ENCODE data around the gene NCAPG2. TPM values are rescaled to one million over a fixed set of nuclear protein-coding genes. Genes with fewer than 3 reads are reported as not detected.

The NCAPG2 gene
- total and polyA plus RNA-seq, 2 of the 13 experiments (the other 11 are each of a cell fraction or from before 2014, with no cell fraction given): 15.1 to 30.7 TPM

DNA sequence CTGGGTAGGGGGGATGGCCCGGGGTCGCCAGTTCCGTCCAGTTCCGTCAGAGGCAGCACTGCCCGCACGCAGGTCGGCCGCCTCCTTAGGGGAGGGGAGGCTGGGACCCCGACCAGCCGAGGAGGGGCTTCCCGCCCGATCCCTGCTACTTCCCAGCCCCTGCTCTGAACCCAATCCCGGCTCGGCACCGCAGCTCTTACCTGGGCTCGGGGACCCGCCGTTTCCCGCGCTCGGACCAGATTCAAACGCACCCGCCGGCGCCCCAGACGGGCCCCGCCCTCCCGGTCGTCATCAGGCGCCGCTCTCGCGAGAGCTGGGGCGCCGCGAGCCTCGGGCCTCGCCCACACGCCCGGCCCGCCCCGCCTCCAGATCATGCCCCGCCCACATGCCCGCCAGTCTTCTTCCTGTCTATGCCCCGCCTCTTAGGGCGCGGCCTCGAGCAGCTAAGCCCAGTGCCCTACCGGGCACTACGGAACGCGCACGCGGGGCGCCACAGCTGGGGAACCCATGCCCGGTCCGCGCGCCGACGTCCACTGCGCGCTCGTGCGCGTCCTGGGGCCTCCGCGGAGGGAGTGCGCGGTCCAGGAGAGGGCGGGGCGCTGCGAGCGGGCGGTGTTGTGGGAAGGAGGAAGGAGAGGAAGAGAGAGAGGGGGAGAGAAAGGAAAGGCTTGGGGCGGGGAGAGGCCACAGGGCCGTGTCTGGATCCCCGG, at the start of gene NCAPG2 (continued):
- TF ChIP-seq ZNF574 (CRISPR knock-in tag; IDR thresholded peaks at IDR 0.05) (no peak; the same call in 1 of the 2 replicates), ERF (CRISPR knock-in tag; IDR thresholded peaks at IDR 0.05) (peak; percentile 85), ZBTB38 (CRISPR knock-in tag; IDR thresholded peaks at IDR 0.05) (peak; percentile 89), NR1H2 (CRISPR knock-in tag; IDR thresholded peaks at IDR 0.05; ENCODE audit: borderline replicate concordance, low read depth) (no peak), ZNF772 (CRISPR knock-in tag; IDR thresholded peaks at IDR 0.05) (peak; percentile 70; the same call in 1 of the 2 replicates), ZNF572 (CRISPR knock-in tag; IDR thresholded peaks at IDR 0.05) (no peak), NFYC (CRISPR knock-in tag; IDR thresholded peaks at IDR 0.05) (no peak), TCF7L2 (IDR thresholded peaks at IDR 0.05; ENCODE audit: low read depth, low read length) (no peak), ATF1 (CRISPR knock-in tag; IDR thresholded peaks at IDR 0.05) (no peak), HHEX (CRISPR knock-in tag; IDR thresholded peaks at IDR 0.05) (no peak), ZFP90 (CRISPR knock-in tag; IDR thresholded peaks at IDR 0.05; ENCODE audit: borderline replicate concordance) (no peak), SMARCE1 (IDR thresholded peaks at IDR 0.05; ENCODE audit: borderline replicate concordance) (no peak), CBX2 (IDR thresholded peaks at IDR 0.05; ENCODE audit: low read depth, low read length) (no peak), CBX2 (CRISPR knock-in tag; IDR thresholded peaks at IDR 0.05; ENCODE audit: low read depth) (no peak), PPARG (CRISPR knock-in tag; conservative IDR thresholded peaks at IDR 0.05) (peak; percentile 50; the same call in 1 of the 2 replicates), ZBTB1 (CRISPR knock-in tag; IDR thresholded peaks at IDR 0.05; ENCODE audit: borderline replicate concordance) (no peak), ZNF224 (CRISPR knock-in tag; IDR thresholded peaks at IDR 0.05) (no peak), PHF8 (CRISPR knock-in tag; IDR thresholded peaks at IDR 0.05) (peak; percentile 88), STAG1 (CRISPR knock-in tag; IDR thresholded peaks at IDR 0.05) (no peak), BHLHE40 (IDR thresholded peaks at IDR 0.05; ENCODE audit: low read length) (peak; percentile 69), AHR (CRISPR knock-in tag; IDR thresholded peaks at IDR 0.05) (no peak), ZNF850 (CRISPR knock-in tag; conservative IDR thresholded peaks at IDR 0.05) (no peak), ZNF317 (CRISPR knock-in tag; IDR thresholded peaks at IDR 0.05) (no peak), ZNF205 (CRISPR knock-in tag; IDR thresholded peaks at IDR 0.05) (0 out of 2 replicates have a peak, but pooled peaks have one; percentile 33), SP2 (CRISPR knock-in tag; IDR thresholded peaks at IDR 0.05) (no peak; the same call in 1 of the 2 replicates), NR2F6 (IDR thresholded peaks at IDR 0.05) (no peak), NR2F6 (CRISPR knock-in tag; IDR thresholded peaks at IDR 0.05) (peak; percentile 23; the same call in 1 of the 2 replicates), ZNF501 (CRISPR knock-in tag; IDR thresholded peaks at IDR 0.05) (peak; percentile 75), ZNF251 (CRISPR knock-in tag; IDR thresholded peaks at IDR 0.05) (no peak), ZNF34 (CRISPR knock-in tag; IDR thresholded peaks at IDR 0.05; ENCODE audit: borderline replicate concordance) (no peak)
- TF ChIP-seq, protein P1, sequence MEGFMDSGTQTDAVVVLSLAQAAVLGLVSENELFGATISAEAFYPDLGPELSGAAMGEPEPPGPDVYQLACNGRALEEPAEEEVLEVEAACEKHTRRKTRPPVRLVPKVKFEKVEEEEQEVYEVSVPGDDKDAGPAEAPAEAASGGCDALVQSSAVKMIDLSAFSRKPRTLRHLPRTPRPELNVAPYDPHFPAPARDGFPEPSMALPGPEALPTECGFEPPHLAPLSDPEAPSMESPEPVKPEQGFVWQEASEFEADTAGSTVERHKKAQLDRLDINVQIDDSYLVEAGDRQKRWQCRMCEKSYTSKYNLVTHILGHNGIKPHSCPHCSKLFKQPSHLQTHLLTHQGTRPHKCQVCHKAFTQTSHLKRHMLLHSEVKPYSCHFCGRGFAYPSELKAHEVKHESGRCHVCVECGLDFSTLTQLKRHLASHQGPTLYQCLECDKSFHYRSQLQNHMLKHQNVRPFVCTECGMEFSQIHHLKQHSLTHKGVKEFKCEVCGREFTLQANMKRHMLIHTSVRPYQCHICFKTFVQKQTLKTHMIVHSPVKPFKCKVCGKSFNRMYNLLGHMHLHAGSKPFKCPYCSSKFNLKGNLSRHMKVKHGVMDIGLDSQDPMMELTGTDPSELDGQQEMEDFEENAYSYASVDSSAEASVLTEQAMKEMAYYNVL (CRISPR knock-in tag; IDR thresholded peaks at IDR 0.05; ENCODE audit: borderline replicate concordance): peak; percentile 82; the same call in 1 of the 2 replicates

Measured in HepG2 (cell line).